Midbrain (tissue), 1 donor: ENCODE measurements around the gene RNF32.

ENCODE experiments used
- DNase-seq: peaks from one replicate; lab custom pipeline; 2025; lab: John Stamatoyannopoulos, UW

RNF32 gene

DNA sequence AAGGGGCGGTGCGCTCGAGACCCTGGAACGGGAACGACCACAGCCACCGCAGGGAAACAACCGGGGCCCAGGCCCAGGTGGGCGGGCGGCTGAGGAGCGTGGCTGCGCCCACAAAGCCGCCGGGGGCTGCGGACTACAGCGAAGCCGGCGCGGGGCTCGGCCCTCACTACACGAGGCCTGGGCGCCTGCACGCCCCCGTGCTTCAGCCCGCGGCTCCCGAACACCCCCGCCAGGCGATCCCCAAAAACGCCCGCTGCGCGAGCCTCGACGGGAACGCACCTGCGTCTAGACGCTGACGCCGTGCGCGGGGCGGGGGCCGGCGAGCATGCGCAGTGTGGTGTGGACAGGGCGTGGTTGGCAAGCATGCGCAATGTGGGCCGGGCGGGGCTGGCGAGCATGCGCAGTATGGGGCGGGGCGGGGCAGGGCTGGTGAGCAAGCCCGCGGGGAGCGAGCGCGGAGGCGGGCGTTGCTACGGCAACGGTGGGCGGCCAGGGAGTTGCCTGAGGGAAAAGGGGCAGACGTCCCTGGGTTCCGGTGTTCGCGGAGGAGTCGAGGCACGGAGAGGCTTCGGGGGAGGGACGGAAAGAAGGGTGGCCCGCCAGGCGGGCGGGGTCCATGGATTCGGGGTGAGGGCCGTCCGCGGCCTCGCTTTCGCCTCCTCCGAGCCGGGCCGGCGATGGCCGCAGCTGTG lies at the start of gene RNF32:
Gene RNF32, plus strand, starts transcription at position 518 of the 692 bp plus-strand sequence. CDS start 3,104 bp downstream, outside the sequence.
- peak; percentile 90 for DNase-seq

DNA sequence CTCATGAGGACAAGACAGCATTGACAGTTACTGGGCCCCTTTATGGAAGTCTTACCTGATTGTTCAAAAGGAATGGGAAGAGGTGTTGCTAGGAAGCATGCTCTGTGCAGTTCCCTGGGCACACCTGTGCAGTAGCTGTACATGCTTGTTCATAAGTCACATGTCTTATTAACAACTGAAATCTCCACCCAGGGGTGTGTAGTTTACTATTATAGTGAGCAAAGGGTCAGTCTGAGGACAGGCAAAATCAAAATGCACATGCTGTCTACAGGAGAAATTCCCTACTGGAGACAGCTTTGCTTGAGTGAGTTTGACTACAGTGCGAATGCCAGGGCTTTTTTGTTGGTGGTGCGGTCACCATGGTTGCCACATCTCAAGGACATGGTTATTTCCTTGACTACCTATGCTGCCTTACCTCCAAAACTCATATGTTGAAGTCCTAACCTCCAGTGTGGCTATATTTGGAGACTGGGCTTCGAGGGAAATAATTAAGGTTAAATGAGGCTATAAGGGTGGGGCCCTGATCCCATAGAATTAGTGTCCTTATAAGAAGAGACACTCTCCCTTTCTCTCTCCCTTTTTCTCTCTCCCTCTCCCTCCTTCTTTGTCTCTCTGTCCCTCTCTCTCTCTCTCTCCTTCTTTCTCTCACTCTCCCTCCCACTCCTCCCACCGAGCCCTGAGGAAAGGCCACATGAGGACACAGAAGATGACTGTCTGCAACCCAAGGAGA lies 48.3 kb upstream of the RNF32 start:
- DNase-seq = no peak

DNA sequence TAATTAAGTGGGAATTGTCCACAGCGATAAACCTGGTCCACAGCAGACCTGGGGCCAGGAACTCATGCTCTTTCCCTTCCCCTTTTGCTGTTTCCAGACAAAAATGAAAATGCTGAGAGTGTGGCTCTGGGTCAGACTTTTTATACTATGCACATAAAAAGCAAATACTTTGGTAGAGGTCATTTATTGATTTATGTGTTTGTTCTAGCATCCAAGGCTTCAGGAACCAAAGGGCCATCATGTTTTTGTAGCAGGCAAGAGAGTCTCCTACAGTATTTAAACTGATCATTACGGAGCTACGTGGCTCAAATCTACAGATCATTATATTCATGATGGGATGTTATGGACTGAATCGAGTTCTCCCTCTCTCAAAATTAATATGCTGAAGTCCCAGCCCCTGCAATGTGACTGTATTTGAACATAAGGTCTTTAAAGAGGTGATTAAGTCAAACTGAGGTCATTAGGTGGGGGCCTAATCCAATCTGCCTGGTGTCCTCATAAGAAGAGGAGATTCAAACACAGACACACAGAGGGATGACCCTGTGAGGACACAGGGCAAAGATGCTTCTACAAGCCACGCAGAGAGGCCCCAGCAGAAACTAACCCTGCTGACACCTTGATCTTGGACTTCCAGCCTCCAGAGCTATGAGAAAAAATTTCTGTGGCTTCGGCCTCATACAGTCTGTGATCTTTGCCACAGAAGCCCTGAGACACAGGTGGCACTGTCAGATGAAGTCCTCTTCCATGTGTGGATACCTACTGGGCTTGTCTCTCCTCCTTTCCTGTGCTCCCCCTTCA lies 46.1 kb upstream of the RNF32 start:
- DNase-seq = no peak

DNA sequence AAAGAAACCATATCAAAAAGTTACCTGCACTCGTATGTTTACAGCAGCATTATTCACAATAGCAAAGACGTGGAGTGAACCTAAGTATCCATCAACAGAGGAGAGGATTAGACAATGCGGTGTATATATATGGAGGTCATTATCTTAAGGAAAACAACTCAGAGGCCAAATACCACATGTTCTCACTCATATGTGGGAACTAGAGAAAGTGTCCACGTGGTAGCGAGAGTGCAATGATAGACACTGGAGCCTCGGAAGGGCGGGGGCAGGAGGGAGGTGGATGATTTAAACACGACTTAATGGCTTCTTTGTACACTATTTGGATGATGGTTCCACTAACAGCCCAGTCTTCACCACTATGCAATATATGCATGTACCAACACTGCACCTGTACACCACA lies 40.1 kb upstream of the RNF32 start:
- no peak for DNase-seq

DNA sequence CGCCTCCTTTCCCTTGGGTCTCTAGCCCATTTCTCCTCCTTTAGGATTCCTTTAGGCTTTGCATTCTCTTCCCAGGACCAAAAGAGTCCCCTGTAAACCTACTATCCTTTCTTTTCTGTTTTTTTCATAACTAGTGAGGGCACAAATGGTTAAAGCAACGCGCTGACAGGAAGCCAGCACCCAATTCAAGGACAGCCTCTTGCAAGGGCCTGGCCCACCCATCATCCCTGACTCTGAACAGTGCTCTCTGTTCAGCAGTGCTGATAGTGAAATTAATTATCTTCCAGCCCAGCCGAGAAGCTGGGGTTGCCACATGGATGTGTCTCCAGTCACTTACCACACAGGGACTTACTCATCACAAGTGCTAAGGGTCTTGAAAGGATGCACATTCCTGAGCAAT lies 38.3 kb upstream of the RNF32 start:
- DNase-seq = no peak

DNA sequence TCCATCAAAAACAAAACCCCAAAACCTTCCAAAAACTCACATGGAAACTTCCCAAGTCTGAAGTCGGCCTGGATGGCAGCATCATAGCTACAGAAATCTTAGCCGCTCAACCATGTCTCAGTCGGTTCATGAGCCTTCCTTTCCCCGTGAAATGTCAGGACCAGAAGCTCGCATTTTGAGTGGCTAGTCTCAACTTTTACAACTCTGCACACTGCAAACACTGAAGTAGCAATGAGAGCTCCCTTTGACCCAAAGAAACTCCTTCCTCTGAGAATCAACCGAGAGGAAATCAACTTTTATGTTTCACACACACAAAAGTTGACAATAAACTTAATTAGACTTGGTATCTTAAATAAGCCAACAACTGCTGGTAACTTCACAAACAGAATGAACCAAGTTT lies 37.6 kb upstream of the RNF32 start:
- DNase-seq = no peak

DNA sequence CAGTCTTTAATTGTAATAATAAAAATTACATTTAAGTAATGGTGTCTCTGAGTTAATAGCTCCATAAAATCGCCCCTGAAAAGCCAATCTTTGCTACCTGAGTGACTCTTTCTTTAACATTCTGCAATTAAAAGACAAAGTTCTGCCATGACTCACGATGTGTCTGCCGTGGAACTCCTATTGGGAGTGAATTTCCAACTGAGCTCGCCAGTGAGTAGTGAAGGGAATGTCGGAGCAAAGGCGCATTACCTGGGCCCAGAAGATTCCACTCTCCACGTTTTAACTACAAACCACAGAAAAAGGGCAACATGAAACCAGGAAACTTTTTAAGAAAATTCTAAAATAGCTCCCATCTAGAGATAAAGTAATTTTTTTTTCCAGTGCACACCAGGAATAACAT lies 36.9 kb upstream of the RNF32 start:
- no peak for DNase-seq

DNA sequence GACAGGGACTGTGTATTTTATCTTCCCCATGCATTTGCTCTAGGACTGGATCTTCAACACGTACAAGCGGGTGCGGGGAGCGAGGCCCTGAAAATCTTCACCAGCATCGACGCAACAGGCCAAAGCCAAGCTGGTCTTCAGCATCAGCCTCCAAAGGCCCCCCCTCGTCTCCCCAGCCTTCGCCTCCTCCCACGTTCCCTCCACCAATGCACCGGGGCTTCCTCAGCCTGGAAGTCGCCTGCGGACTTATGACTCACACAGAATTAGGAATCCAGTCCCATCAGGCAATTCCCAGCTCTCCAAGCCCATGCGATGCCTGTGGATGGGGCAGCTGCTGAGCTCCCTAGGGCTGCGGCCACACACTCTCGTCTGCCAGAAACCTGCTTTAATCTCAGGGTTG lies 36.3 kb upstream of the RNF32 start:
- no peak for DNase-seq

DNA sequence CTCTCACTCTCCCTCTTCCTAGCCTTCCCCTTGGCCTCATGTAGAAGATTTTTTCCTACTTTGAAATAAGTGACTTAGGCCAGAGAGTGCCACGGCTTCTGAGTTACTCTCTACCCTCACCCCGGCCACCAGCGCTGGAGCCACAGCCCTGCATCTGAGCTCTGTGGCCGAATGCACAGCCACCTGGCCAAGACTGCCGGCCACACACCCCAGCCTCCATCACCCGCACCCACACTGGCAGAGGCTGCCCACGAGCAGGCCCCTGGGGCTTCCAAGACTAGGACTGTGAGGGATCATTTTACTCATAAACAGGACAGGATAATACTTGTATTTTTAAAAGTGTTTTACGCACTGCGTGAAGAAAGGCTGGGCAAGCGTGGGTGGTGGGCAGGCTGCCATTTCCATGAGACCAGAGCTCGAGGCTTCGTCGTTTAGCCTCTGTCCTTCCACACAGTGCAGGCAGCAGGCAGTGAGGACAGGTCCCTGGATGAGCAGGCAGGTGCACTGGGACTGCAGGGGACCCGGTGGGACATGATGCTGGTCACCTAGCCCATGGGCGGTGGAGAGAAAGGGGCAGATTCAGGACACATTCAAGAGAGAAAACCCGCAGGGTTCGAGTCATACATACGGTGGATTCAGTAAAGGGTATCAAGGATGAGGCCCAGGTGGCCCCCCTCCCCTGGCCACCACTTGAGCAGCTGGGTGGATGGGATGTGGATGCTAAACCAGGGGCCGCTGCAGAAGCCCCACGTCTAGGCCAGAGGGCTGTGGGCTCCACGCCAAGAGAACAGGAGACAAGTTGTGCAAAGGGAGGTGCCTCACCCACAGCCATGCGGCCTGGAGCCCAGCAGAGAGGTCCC lies 35.5 kb upstream of the RNF32 start:
- DNase-seq = no peak

DNA sequence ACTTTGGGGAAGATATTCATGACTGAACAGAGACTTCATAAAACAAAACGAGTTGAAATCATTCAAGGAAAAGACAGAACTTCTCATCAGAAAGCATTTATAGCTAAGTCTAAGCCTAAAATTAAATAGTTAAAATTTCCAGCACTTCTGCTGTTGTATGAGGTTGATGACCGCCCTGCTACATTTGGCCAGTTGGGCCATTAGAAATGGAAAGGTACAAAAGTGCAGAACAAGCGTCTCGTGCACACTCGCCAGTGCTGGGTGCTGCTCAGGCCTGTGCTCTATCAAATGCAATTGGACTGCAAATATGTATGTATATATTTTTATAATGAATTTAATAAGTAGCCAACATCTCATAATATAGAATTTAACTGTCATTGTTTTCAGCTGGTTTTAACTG lies 34.4 kb upstream of the RNF32 start:
- no peak for DNase-seq

DNA sequence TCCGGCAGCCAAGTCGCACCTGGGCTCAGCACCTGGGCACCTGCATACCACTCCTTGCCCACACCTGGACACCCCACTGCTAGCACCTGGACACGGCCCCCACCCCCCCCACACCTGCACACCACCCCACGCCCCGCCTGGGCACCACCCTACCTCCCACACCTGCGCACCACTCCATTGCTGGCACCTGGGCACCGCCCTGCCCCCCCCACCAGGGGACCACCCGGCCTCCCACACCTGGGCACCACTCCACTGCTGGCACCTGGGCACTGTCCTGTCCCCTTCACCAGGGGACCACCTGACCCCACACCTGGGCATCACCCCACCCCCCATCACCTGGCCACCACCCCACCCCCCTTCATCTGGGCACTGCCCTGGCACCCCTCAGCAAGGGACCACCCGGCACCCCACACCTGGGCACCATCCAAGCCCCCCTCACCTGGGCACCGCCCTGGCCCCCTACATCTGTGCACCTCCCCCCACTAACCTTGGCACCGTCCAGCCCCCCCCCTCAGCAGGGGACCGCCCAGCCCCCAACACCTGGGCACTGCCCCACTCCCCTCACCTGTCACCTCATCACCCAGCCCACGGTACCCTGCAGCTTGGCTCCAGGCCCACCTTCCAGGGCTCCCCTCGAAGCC lies 33.8 kb upstream of the RNF32 start:
- DNase-seq = no peak

DNA sequence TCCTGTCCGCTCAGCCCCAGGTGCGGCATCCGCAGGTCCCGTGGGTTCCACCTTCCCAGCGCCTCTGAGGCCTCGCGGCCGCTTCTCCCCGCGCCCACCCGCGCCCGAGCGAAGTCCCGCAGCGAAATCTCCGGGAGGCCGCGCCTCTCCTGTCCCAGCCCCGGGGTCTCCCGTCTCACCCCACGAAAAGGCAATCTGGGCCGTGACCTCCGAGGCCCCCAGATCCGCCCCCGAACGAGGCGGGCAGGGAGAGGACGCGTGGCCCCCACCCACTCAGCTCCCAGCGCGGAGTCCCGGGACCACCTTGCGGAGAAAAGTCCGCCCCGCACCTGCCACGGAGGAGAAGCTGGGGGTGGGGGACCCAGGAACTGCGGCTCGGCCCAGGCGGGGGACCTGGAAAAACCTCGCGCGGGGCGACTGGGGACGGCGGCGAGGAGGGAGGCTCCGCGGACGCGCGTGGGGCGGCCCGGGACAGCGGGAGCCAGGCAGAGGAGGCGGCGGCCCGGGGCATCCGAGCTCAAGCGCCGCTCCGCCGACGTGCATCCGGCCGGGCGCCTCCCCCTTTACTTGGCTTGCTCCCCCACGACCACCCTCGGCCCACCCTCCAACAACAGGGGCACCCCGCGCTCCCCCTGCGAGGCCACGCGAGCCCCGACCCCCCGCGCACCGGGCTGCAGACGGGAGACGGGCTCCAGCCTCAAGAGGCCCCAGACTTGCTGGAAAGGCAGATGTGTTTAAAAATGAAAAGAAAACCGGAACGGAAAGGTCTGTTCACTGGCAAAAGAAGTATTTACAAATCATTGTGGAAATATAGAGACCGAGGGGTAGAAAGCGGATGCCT lies 33.0 kb upstream of the RNF32 start:
- no peak for DNase-seq

DNA sequence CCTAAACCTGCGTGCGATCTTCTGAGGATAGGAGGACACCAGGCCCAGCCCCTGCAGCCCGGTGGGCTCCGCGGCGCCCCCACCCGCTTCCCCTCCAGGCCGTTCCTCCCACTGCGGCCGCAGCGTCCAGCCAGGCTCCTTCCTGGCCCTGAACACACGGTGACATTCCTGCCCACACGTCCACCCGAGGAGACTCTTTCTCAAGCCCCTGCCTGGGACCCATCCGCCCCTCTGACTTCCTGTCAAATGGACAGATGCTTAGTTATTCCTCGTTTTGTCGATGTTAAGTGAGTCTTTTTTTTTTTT lies 32.4 kb upstream of the RNF32 start:
- DNase-seq = no peak

DNA sequence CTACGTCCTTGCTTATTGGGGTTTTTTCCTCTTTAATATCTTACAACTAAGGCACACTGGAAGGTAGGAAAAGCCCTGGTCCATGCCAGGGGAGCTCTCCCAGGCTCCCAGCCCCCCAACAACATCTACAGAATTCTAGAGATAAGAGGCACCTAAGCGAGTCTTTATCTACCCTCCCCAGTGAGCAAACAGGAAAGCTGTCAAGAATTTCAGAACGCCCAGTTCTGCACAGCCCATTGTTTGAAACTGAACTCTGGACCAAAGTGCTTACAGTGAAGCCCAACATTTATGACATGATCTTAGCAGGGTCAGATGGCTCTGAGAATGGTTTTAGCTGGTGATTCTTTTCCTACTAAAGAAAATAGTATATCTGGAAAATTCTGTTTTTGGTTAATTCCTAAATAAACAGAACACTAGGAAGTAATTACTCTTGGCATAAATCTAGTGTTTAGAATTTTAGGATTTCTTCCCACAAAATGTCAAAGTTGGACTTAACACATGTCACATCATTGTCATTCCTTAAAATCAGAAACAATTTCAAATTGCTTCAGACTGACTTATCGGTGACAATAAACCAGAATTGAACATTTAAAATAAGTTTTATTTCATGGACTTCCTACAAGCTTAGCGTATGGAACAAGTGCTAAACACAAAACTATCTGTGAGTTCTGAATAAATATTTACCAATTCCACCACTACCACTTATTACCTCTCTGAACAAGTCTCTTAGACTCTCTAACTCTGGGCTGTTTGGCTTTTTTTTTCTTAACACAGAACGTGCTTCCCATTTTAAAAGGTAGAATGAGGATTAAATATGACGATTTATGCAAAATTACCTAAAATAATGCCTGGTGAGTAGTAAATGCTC lies 31.3 kb upstream of the RNF32 start:
- DNase-seq = no peak

DNA sequence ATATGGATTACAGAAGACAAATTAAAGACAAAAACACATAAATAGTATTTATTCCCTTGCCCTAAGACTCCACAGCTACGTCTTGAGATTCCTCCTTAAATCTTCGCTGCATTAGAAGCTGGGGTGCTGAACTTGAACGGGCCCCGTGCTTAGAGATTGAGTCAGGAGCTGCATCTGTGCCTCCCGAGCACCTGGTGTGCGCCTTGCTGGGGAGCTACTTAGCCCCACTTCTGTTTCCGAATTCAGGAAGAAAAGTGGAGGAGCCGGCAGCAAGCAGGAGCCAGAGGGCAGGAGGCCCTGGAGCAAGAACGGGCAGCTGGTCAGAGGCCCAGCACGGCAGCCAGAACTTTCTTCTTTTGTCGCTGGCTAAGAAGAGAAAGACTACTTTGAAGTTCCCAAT lies 30.4 kb upstream of the RNF32 start:
- DNase-seq = no peak

DNA sequence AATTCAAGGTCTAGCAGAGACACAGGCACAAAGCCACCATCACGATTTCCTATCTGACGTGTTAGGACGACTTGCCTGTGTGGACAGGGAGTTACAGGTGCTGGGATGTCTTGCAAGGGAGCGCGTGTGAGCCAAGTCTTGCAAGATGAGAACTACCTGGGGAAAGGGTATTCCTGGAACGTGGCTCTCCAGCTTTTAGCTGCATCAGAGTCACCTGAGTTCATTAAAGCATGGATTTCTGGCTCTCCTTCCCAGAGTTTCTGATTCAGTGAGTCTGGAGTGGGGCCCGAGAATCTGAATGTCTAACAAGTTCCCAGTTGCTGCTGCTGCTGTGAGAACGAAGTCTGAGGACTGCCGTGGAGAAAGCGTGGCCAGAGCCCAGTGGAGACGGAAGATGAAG lies 30.0 kb upstream of the RNF32 start:
- DNase-seq = no peak

DNA sequence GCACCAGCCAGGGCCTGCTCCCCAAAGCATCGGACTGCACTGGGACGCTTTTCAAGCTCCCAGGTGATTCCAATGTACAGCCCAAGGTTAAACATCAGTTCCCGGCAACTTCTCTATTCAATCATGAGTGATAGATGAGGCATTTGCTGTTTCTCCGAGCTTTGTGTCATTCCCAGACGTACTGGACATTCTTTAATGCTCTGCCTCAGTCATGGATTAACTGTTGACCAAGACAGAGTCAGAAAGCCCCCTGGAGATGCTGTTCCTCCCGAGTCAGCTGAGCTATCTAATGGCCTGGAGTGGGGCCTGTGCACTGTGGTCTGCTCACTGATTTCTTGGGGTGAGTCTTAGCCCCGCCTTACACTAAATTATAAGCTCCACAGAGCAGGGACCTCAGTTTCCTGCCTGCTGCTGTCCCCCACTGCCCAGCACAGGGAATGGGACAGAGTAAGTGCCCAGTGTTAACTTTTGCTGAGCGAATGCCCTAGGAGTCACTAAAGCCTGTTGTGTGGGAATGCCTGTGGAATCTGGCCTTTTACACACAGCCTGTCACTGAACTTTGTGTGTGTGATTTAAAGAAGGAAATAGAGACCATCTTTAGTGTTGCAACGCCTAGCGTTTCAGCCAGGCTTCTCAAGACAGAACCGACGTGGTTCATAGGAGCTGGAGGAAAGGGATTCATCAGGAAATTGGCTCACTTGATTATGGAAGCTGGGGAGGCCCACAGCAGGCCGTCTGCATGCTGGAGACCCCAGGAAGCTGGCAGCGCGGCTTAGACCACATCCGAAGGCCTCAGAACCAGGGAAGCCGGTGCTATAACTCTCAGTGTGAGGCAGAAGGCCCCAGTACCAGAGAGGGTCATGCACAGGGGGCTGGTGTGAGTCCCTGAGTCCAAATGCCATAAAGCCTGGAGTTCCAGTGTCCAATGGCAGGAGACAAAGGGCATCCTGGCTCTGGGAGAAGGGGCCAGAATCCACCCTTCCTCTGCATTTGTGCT lies 29.3 kb upstream of the RNF32 start:
- no peak for DNase-seq

DNA sequence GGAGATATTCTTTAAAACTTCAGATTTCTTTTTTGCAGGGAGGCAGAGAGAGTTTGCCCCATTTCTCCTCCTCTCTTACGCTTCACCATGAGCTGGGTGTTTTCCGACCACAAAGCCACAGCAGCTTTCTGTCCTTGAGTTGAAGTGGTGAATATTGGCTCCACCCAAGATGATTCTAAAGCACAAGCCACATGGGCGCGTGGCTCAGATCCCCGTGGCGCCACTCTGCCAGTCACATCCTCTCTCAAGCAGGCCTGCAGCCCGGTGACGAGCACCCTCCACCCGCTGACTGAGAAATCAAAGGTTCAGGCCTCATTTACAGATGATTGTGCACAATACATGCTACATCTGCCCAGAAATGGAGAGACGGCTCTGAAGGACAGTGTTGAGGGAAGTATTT lies 27.6 kb upstream of the RNF32 start:
- DNase-seq = no peak
